ENCODE data around the gene ZNF304. TPM values are rescaled to one million over a fixed set of nuclear protein-coding genes. Genes with fewer than 3 reads are reported as not detected.

Gene ZNF304
- total RNA-seq, 4 donors from 2014 or later = 10.7 to 14.1 (median 13.9) TPM

DNA sequence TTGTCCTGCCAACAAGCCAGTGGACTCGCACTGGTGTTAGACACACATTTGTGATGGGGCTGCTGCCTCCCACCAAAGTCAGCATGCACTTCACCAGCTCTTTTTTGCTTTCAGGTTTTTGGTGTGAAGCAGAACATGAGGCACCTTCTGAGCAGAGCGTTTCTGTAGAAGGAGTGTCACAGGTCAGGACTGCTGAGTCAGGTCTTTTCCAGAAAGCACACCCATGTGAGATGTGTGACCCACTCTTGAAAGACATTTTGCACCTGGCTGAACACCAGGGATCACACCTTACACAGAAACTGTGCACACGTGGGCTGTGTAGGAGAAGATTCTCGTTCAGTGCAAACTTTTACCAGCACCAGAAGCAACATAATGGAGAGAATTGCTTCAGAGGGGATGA, 4.8 kb downstream of the ZNF304 start:
- no peak for DNase-seq
- Histone ChIP-seq H3K27me3 (no peaks in the 10 kb centered on the region), H3K9me3 (no peaks in the 10 kb centered on the region), H3K36me3 (peaks cover 33 to 41% of the 10 kb centered on the region in 2 donors), H3K4me3 (replicated peaks in 1 of 3) (no peak overlapping the region), H3K4me1 (peaks cover 7 to 14% of the 10 kb centered on the region in 2 donors), H3K27ac (no peak overlapping the region)
- WGBS, 2 donors = 92 to 93% methylated on average over 4 of the region's 4 CpGs
- intact Hi-C loops (cut with DNase I) = no loop called here
- TF ChIP-seq, protein P1, sequence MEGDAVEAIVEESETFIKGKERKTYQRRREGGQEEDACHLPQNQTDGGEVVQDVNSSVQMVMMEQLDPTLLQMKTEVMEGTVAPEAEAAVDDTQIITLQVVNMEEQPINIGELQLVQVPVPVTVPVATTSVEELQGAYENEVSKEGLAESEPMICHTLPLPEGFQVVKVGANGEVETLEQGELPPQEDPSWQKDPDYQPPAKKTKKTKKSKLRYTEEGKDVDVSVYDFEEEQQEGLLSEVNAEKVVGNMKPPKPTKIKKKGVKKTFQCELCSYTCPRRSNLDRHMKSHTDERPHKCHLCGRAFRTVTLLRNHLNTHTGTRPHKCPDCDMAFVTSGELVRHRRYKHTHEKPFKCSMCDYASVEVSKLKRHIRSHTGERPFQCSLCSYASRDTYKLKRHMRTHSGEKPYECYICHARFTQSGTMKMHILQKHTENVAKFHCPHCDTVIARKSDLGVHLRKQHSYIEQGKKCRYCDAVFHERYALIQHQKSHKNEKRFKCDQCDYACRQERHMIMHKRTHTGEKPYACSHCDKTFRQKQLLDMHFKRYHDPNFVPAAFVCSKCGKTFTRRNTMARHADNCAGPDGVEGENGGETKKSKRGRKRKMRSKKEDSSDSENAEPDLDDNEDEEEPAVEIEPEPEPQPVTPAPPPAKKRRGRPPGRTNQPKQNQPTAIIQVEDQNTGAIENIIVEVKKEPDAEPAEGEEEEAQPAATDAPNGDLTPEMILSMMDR (IDR thresholded peaks at IDR 0.05) = no peak
- TF ChIP-seq POLR2A (IDR thresholded peaks at IDR 0.05) = no peak

GRCh38 chr19:57357406-57357805, 6.3 kb downstream of the ZNF304 start:
- no peak for TF ChIP-seq POLR2A (IDR thresholded peaks at IDR 0.05)
- TF ChIP-seq, protein P1 (IDR thresholded peaks at IDR 0.05) = no peak
- Histone ChIP-seq H3K4me3 (replicated peaks in 1 of 3) (no peak overlapping the region), H3K36me3 (peaks cover 33 to 41% of the 10 kb centered on the region in 2 donors), H3K27ac (no peak overlapping the region), H3K4me1 (peaks cover under 1 to 13% of the 10 kb centered on the region in 2 donors), H3K27me3 (no peaks in the 10 kb centered on the region), H3K9me3 (no peaks in the 10 kb centered on the region)
- intact Hi-C loops (cut with DNase I) = no loop called here
- 97 to 98% methylated on average over 5 of the region's 5 CpGs for WGBS, 2 donors
- DNase-seq = no peak

GRCh38 chr19:57359300-57359699, 8.2 kb downstream of the ZNF304 start:
- no peak for TF ChIP-seq POLR2A (IDR thresholded peaks at IDR 0.05)
- TF ChIP-seq, protein P1 (IDR thresholded peaks at IDR 0.05) = no peak
- Histone ChIP-seq H3K27me3 (no peaks in the 10 kb centered on the region), H3K27ac (no peak overlapping the region), H3K4me3 (replicated peaks in 1 of 3) (no peak overlapping the region), H3K4me1 (peaks cover 7 to 9% of the 10 kb centered on the region in 2 donors), H3K36me3 (peaks cover 27 to 41% of the 10 kb centered on the region in 2 donors), H3K9me3 (no peaks in the 10 kb centered on the region)
- intact Hi-C loops (cut with DNase I) = no loop called here
- DNase-seq = no peak

DNA sequence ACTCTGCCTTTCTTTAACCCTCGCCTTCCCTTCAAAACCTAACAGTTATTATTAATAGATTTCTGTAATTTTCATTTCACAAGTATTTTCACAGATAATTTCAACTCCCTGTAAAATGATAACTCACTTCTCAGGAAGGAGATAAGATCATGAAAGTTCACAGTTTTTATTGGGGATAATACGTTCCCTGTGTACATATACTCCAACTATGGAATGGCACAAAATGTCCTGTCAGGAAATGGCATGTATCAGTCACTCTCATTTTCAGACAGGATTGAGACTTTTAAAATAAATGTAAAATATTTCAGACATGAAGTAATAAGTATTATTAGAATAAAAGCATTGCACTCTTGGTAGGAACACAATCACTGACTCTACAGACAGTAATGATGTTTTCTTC, 11.3 kb downstream of the ZNF304 start:
- Histone ChIP-seq H3K27ac (peak overlapping the region; percentile 71 to 95 (median 90)), H3K4me3 (replicated peaks in 1 of 3) (peak overlapping the region in 2 of 3 donors; percentile 10 to 85), H3K27me3 (no peaks in the 10 kb centered on the region), H3K9me3 (no peaks in the 10 kb centered on the region), H3K36me3 (peaks cover 0 to 12% of the 10 kb centered on the region in 2 donors), H3K4me1 (peaks cover 12 to 14% of the 10 kb centered on the region in 2 donors)
- WGBS, 2 donors = 76 to 81% methylated on average over 2 of the region's 2 CpGs
- no peak for DNase-seq
- intact Hi-C loops (cut with DNase I) = loop anchor here (10.0 kb wide), 1 partner anchor 78 kb away; the partner anchor contains the start of gene ZNF460
- TF ChIP-seq POLR2A (IDR thresholded peaks at IDR 0.05) = no peak
- TF ChIP-seq, protein P1 (IDR thresholded peaks at IDR 0.05) = no peak

GRCh38 chr19:57362997-57363687, 12.1 kb downstream of the ZNF304 start, which contains the start of the genes TRAPPC2B and ZNF547:
TSS of gene TRAPPC2B (plus strand) at chr19:57363551. CDS start at chr19:57364834, 1,283 bp downstream.
TSS of gene ZNF547 (plus strand) at chr19:57363551. CDS start at chr19:57368556, 5,005 bp downstream.
- H3K9me3 ChIP-seq = no peaks in the 10 kb centered on the region
- intact Hi-C loops (cut with DNase I) = loop anchor here (10.0 kb wide), 1 partner anchor 78 kb away; the partner anchor contains the start of gene ZNF460

More at GRCh38 chr19:57362997-57363687, 12.1 kb downstream of the ZNF304 start, which contains the start of the genes TRAPPC2B and ZNF547:
- peak within 1 kb of the TSS; percentile 71 to 95 (median 90) for H3K27ac ChIP-seq
- TF ChIP-seq POLR2A (IDR thresholded peaks at IDR 0.05) = peak in 1 of 2 donors; percentile 73
- TF ChIP-seq, protein P1 (IDR thresholded peaks at IDR 0.05) = no peak
- H3K36me3 ChIP-seq = peaks cover 0 to 6% of the 10 kb centered on the region in 2 donors
- peaks cover 12 to 14% of the 10 kb centered on the region in 2 donors for H3K4me1 ChIP-seq
- 1 to 3% methylated on average over 26 to 46 of the region's 47 CpGs for WGBS, 2 donors
- DNase-seq = peak; percentile 100
- no peaks in the 10 kb centered on the region for H3K27me3 ChIP-seq
- peak within 1 kb of the TSS; percentile 44 to 85 (median 77) for H3K4me3 ChIP-seq (replicated peaks in 1 of 3)
